ENCODE data around the gene IER5. TPM values are rescaled to one million over a fixed set of nuclear protein-coding genes. Genes with fewer than 3 reads are reported as not detected.

IER5 gene
- total RNA-seq, 1 donor from 2014 or later = 12.6 TPM

DNA sequence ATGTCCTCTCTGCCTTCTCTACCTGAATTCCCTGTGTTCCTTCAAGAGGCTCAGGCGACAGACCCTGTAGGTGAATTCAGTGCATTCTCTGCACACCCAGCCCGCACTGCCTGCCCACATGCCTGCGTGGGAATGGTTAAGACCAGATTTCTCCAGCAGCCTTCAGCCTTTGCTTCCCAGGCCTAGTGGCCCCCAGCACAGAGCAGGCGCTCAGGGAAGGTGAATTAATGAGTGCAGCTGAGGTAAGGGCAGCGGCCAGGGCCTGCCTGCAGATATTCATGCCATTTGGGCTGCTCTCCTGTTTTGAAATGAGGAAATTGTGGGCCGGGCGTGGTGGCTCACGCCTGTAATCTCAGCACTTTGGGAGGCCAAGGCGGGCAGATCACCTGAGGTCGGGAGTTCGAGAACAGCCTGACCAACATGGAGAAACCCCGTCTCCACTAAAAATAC, 45.5 kb downstream of the IER5 start:
- DNase-seq (ENCODE audit: low spot score) = no peak

DNA sequence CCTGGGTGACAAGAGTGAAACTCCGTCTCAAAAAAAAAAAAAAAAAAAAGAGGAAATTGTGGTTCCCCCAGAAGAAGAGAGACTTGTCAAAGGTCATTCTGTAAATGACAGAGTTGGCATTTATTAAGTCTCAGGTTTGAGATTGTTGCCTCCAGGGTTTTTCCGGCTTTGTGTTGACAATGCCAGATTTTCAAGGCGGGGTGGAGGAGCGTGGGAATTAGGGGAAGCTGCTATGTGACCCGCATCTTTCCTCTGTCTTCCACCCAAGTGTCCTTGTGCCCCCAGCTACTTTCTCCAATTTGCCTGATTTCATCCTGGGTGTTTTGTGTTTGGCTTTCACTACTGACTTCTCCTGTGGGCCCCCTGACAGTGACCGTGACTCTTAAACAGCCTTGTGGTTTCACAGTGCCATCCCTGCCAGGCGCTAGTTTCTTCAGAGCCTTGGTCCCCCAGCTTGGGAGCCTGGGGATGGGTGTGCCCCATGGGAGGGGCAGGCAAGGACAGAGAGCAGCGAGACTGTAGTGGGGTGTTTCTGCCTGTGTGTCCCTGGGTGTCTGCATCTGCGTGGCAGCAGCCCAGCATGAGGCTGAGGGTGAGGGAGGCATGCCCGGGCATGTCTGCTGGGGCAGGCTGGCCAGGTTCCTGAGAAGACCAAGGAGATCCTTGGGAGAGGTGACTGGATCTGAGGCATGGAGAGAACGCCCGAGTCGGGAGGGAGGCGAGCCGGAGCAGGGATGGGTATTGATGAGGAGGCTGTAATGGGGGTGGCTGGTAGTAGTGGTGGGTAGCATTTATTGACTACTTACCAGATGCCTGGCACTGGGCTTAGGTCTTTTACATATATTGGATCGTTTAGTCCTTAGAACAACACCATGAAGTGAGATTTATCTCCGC, 46.3 kb downstream of the IER5 start:
- DNase-seq (ENCODE audit: low spot score) = peak; percentile 84

DNA sequence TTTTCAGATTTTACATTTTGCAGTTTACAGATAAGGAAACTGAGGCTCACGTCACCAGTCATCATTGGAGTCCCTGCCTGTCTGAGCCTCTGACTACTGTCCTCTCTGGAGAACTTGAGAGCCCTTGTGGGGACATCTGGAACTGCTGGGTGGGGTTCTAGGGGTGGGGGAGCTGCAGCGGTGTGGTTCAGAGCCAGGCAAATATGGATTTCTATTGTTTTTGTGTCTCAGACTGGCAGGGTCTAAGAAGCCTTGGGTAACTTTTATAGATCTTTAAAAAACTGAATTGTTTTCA, 46.9 kb downstream of the IER5 start:
- DNase-seq (ENCODE audit: low spot score) = no peak

GRCh38 chr1:181135815-181136737, 47.6 kb downstream of the IER5 start:
- DNase-seq (ENCODE audit: low spot score) = no peak

DNA sequence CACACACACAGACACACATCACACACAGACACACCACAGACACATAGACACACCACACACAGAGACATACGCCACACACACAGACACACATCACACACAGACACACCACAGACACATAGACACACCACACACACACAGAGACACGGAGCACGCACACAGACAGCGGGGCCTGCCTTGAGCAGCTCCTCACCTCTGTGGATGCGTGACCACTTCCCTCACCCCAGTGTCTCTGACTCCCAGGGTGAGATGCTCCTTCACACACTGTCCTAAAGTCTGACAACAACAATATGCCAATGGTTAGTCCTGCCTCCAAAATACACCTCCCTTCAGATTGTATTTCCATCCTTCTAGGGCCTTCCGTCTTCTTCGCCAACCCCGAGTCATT, 48.2 kb downstream of the IER5 start:
- DNase-seq (ENCODE audit: low spot score) = no peak

GRCh38 chr1:181137217-181137743, 48.8 kb downstream of the IER5 start:
- no peak for DNase-seq (ENCODE audit: low spot score)

DNA sequence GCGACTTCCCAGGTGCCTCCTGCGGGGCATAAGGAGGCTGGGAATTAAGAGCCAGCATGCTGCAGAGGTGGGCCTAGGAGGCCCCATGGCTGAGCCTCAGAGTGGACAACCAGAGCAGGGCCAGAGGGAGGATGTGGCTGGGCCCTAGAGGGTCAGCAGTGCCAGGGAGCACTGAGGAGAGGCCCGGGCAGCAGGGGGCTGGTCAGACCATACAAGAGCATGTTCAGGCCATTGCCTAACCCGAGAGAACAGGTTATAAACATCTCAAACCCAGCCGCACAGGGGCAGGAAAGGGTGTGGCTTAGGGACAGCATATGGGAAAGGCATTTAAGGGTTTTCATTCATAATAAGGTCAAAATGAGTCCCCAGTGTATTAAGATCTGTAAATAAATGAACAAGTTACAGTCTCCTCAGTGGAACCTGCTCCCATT, 51.1 kb downstream of the IER5 start:
- no peak for DNase-seq (ENCODE audit: low spot score)

- no peak for DNase-seq (ENCODE audit: low spot score)
These were observed 51.9 kb downstream of the IER5 start for GRCh38 chr1:181140398-181140797.

GRCh38 chr1:181140891-181141290, 52.4 kb downstream of the IER5 start:
- no peak for DNase-seq (ENCODE audit: low spot score)

- DNase-seq (ENCODE audit: low spot score) = no peak
These were observed 53.0 kb downstream of the IER5 start for GRCh38 chr1:181141431-181141910.

Other genes starting within 250 kb of the IER5 start
- gene KIAA1614, start 175.8 kb upstream of the IER5 start, total RNA-seq = 5.6 TPM
- gene STX6, start 65.8 kb upstream of the IER5 start, total RNA-seq = 35.4 TPM
- 54.4 TPM for gene MR1, start 54.7 kb upstream of the IER5 start, total RNA-seq